NOMO-1 (cell line): ENCODE results near the gene RPL13A.

ENCODE experiments used
- DNase-seq, 2 experiments: peaks; one replicate each; lab custom pipeline; 2025; ENCODE audit not compliant: unreplicated experiment in 2 of 2; lab: John Stamatoyannopoulos, UW

RPL13A gene

DNA sequence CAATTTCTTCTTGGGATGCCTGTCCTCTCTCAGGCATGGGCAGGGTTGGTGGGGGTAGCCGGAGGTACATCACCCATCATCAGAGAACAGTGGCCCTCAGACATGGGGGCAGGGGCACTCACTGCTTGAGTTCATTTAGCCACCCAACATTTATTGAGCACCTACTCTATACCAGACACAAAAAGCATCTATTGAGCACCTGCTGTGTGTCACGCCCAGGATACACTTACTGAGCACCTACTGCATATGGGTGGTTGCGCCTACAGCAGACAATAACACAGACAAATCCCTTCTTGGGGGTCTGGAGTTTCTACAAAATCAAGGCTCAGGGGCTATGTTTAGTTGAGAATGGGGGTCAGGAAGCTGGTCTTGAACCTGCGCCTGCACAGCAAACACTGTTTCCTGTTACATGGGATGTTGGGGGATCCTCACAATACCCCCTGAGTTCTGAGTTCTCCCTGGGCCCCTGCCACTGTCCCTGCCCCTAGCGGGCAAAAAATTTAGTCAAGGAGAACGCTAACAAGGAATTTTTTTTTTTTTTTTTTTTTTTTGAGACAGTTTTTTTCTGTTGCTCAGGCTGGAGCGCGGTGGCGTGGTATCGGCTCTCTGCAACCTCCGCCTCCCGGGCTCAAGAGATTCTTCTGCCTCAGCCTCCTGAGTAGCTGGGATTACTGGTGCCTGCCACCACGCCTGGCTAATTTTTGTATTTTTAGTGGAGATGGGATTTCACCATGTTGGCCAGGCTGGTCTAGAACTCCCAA, 52.0 kb downstream of the RPL13A start:
- no peak for DNase-seq
